Measurements from ENCODE around the gene MEIOB. TPM values are rescaled to one million over a fixed set of nuclear protein-coding genes. Genes with fewer than 3 reads are reported as not detected.

Gene MEIOB
- total RNA-seq, 1 donor from 2014 or later, result not detected

DNA sequence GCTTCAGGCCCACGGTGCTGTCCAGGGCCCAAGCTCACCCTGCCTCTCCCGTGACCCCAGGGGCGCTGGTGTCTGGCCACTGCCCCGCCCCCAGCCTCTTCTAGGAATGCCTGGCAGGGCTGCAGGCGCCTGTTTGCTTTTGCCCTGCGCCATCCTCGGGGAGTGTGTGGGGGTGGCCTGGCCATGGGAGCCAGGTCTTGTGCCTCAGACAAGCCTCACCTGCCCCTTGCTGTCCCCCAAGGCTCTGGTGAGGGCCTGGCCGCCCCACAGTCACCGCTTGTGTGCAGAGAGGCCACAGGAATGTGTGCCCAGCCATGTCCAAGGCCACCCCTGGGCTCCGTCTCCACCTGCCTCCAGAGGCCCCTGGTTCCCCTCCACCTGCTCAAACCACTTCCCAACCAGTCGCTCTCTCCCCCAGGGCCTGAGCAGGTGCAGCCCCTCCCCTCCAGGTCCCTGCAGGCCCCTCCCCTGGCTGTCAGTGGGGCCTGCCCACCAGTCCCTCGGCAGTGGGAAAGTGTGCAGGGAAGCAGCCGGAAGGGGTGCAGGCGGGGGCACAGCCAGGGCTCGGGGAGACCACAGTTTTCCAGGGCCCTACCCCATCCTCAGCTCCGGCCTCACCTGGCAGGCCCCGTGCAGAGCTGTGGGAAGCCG lies 77.6 kb downstream of the MEIOB start:
- intact Hi-C loops (cut with DNase I), result no loop called here
- DNase-seq (ENCODE audit: missing footprints) (no peak), ATAC-seq (no peak)

DNA sequence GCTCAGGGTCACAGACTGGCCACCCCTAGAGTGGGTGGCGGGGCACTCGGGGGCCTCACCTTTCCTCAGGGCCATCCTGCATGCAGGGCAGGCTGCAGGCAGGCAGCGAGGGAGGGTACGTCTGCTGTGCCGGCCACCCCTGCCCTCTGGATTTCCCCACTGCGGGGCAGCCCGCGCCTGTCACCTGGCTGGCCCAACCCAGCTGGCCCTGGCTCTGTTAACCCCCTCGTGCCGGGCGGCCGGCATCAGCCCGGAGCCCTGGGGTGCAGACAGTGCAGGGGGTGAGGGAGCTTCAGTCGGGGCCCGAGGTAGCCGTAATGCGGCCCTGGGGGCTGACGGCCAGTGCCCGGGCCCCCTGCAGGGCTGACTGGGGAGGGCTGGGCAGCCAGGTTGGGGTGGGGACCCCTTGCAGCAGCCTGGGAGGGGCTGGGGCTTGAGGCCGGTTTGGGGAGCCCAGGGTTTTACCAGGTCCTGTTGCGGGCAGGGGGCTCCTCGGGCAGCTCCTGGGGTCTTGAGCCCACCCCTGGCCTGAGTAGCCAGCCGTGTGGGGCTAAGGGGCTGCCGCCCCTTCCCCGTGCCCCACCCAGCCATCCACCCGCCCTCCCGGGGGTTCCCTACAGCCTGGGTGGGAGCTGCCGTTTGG lies 78.3 kb downstream of the MEIOB start, which contains the start of gene IGFALS:
Gene IGFALS, minus strand, starts transcription at position 128 of the 643 bp plus-strand sequence. Its CDS starts 53 bp downstream, at position 75.
- DNase-seq (ENCODE audit: missing footprints) (no peak), ATAC-seq (no peak)
- intact Hi-C loops (cut with DNase I), result no loop called here

DNA sequence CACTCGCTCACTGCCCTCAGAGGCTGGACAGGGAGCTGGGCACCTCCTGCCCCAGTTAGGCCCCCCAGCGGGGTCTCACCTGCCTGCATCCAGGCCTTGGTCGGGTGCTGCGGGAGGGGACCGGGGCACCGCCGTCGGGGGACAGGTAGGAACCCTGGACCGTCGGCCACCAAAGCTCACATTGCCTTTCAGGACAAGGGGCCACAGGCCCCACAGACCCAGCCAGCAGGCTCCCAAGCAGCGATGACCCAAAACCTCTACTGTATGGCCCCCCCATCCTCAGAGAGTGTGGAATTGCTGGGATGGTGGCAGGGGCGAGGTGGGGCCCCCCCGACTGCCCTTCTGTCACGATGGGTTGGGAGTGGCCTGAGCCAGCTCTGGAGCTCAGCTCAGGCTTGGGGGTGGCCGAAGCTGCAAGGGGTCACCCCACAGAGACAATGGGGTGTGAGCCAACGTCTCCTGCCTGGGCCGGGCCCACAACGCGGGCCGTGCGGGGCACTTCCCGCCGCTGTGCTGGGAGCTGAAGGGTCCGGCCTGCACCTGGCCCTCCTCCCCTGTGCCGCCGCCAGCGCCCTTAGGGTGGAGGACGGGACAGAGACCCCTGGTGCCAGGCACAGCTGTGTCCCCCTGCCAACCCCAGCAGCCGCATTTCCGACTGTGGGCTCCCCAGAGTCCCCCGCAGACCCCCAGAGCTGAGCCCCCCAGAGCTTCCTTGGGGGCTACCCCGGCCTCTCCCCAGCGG lies 79.0 kb downstream of the MEIOB start:
- ATAC-seq (no peak), DNase-seq (ENCODE audit: missing footprints) (no peak)
- intact Hi-C loops (cut with DNase I), result no loop called here

DNA sequence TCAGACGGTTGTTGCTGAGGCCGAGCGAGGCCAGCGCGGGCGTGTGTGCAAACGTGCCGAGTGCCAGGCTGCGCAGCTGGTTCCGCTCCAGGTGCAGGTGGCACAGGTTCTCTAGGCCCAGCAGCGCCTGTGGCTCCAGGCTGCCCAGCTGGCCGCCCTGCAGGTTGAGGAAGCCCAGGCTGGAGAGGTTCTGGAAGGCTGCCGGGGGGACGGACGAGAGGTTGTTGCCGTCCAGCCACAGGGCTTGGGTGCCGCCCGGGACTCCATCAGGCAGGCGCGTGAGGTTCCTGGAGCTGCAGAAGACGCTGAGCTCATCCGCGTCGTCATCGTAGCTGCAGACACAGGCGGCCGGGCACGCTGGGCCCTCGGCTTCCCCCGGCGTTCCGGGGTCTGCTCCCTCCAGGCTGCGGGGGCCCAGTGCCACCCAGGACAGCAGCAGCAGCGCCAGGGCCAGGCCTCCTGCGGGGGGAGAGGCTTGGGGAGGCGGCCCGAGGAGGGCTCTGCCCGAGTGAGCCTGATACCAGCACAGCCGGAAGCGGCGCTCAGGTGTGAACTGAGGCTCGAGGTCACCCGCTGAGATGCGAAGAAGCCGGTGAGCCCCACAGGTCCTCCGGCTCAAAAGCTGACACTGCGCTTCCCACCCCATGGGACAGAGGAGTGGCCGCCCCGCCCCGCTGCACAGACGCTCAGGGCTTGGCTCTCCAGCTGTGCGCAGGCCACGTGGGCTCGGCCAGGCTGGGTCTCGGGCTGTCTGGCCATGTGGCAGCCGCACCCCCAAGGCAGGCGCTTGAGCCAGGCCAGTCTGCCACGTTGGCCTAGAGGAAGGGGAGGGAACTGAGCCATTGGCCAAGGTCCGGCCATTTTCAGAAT lies 79.8 kb downstream of the MEIOB start:
- DNase-seq (ENCODE audit: missing footprints) (no peak), ATAC-seq (no peak)
- intact Hi-C loops (cut with DNase I), result no loop called here

DNA sequence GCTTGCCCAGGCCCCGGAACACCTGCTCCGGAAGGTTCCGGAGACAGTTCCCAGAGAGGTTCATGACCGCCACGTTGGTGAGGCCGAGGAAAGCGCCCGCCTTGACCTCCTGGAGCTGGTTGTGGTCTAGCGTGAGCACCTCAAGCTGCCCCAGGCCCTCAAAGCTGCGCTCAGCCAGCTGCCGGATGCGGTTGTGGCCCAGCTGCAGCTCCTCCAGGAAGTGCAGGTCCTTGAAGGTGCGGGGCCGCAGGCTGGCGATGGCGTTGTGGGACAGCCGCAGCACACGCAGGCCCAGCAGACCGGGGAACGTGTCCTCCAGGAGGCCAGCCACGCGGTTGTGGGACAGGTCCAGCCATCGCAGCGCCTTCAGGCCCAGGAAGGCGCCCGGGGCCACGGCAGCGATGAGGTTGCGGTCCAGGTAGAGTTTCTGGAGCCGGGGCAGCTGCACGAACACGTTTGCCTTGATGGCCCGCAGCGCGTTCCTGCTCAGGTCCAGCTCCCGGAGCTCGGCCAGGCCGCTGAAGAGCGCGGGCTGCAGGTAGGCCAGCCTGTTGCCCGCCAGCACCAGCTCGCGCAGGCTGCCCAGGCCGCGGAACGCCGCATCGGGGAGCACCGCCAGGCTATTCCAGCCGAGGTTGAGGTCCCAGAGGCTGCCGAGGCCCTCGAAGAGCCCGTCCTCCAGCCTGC lies 80.6 kb downstream of the MEIOB start:
- DNase-seq (ENCODE audit: missing footprints), result peak; percentile 64
- intact Hi-C loops (cut with DNase I), result no loop called here
- no peak for ATAC-seq

DNA sequence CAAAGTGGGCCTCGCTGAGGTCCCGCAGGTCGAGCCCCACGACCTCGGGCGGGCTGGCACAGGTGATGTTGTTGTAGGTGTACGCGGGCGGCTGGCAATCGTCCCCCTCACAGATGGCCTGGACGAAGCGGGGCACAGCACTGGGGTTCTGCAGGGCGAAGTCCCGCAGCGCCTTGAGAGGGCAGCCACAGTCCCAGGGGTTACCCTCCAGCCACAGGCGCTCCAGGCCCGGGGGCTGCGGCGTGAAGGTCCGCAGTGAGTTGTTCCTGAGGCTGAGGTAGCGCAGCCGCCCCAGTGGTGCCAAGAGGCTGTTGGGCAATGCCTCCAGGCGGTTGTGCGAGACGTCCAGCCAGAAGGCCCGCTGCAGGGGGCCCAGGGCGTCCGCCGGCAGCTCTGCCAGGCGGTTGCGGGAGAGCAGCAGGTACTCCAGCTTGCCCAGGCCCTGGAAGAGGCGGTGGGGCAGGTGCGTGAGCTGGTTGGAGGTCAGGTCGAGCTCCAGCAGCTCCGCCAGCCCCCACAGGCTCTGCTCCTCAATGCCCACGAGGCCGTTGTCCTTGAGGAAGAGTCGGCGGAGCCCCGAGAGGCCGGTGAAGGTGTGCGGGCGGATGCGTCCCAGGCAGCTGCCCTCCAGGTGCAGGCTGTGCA lies 81.2 kb downstream of the MEIOB start:
- intact Hi-C loops (cut with DNase I), result no loop called here
- ATAC-seq (no peak), DNase-seq (ENCODE audit: missing footprints) (no peak)

DNA sequence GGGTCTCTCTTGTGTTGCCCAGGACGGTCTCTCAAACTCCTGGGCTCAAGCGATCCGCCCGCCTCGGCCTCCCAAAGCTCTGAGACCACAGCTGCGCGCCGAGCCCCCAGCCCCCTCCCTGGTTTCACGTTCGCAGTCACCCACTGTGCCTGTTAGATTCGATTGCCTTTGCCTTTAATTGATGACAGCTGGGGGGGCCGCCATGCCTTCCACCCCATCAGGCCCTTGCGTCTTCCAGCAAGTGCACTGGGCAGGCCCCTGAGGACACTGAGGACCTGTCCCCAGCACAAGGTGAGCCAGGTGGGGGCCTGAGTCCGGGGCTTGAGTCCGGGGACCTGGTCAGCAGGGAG lies 81.7 kb downstream of the MEIOB start:
- DNase-seq (ENCODE audit: missing footprints), result no peak
- intact Hi-C loops (cut with DNase I), result no loop called here
- ATAC-seq, result no peak

DNA sequence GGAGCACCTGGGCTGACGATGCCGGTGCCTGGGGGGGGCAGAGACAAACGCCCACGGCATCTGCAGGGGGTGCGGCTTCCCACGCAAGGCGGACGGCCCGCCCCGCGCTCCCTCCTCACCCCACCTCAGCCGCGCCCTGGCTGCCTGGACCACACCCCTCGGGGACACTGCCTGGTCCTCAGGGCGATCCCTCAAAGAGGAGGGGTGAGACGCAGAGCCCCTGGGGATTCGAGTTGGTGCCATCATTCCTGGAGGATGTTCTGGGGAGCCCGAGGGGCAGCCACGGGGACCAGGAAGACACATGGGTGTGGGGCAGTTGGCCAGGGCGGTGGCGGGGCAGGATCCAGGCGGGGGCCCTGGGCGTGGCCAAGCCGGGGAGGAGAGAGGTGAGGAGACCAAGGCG lies 82.3 kb downstream of the MEIOB start:
- peak; percentile 50 for DNase-seq (ENCODE audit: missing footprints)
- no peak for ATAC-seq
- intact Hi-C loops (cut with DNase I), result loop anchor here (5.0 kb wide), 1 partner anchor 33 kb away; no protein-coding TSS in a partner anchor

DNA sequence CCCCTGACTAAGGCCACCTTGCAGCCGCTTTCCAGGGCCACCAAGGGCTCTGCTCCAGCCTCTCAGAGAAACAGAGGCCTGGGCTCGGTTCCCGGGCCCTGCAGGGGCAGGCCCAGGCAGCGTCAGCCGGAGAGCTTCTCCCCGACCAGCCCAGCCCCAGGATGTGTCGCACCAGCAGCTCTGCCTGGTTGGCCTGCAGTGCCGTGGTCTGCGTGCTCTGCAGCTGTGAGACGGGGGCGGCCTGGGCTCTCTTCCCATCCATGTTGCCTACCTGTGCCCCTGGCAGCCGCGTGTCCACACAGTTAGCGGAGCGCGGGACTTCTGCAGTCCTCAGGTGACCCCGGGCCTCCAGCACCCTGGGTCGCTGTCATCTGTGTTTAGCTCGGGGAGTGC lies 83.3 kb downstream of the MEIOB start:
- DNase-seq (ENCODE audit: missing footprints) (peak; percentile 64), ATAC-seq (no peak)
- intact Hi-C loops (cut with DNase I), result loop anchor here (5.0 kb wide), 1 partner anchor 34 kb away; no protein-coding TSS in a partner anchor

DNA sequence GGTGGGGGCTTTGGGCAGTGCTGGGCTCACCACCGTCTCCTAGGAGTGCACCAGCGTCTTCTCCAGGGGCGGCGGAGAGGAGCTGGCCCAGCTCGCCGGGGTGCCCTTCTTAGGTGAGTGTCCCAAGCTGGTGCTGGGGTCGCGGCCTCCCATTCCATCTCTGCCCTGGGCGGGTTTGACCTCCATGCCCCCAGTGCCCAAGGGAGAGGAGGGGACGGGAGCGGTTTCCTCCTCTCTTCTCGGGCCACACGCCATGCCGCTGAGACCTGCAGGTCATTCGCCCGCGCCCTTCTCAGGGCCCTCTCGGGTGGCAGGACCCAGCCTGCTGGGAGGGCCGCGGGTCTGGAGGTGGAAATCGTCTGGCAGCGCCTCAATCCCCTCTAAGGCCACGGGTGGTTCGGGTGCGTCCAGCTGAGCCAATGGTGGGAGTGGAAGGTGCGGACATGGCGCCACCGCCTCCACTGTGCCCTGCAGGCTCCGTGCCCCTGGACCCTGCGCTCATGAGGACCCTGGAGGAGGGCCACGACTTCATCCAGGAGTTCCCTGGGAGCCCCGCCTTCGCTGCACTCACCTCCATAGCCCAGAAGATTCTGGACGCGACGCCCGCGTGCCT lies 83.8 kb downstream of the MEIOB start:
- DNase-seq (ENCODE audit: missing footprints) (no peak), ATAC-seq (no peak)
- intact Hi-C loops (cut with DNase I), result loop anchor here (5.0 kb wide), 1 partner anchor 34 kb away; no protein-coding TSS in a partner anchor

DNA sequence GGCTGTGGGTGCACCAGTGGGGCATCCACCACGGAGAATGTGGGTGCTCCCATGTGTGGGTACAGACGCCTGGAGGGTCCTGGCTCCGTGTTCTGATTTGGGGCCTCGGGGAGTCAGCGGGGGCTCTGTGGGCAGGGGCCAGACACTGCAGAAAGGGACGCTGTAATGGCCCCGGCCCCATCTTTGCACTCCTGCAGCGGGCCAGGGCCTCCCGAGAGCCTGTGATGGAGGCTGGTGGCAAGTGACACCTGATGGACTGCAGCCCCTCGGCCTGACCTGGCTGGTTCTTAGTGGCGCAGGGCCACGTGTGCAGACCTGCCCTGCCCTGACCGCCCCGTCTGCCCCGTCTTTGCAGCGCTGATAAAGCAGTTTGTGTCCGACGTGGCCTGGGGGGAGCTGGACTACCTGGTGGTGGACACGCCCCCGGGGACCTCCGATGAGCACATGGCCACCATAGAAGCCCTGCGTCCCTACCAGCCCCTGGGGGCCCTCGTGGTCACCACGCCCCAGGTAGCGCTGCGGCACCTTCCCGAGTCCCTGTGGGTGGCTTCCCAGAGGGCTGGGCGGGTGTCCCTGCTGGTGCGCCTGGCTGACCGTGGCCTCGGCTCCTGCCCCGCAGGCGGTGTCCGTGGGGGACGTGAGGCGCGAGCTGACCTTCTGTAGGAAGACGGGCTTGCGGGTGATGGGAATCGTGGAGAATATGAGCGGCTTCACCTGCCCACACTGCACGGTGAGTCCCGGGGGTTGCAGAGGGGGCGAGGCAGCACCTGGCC lies 84.5 kb downstream of the MEIOB start:
- peak; percentile 55 for DNase-seq (ENCODE audit: missing footprints)
- no peak for ATAC-seq
- intact Hi-C loops (cut with DNase I), result loop anchor here (5.0 kb wide), 1 partner anchor 35 kb away; no protein-coding TSS in a partner anchor

DNA sequence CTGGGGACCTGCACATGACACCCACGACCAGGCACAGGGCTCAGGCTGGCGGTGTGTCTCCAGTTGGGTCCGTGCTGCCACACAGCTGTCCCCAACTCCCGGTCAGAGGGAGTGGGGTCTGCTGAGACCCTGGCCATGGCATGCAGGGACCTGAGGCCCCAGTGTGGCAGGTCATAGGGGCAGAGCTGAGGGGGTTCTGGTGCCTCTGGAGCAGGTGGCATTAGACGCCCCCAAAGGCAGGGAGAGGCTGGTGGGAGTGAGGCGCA lies 85.0 kb downstream of the MEIOB start:
- no peak for ATAC-seq
- DNase-seq (ENCODE audit: missing footprints), result no peak
- intact Hi-C loops (cut with DNase I), result loop anchor here (5.0 kb wide), 1 partner anchor 35 kb away; no protein-coding TSS in a partner anchor

DNA sequence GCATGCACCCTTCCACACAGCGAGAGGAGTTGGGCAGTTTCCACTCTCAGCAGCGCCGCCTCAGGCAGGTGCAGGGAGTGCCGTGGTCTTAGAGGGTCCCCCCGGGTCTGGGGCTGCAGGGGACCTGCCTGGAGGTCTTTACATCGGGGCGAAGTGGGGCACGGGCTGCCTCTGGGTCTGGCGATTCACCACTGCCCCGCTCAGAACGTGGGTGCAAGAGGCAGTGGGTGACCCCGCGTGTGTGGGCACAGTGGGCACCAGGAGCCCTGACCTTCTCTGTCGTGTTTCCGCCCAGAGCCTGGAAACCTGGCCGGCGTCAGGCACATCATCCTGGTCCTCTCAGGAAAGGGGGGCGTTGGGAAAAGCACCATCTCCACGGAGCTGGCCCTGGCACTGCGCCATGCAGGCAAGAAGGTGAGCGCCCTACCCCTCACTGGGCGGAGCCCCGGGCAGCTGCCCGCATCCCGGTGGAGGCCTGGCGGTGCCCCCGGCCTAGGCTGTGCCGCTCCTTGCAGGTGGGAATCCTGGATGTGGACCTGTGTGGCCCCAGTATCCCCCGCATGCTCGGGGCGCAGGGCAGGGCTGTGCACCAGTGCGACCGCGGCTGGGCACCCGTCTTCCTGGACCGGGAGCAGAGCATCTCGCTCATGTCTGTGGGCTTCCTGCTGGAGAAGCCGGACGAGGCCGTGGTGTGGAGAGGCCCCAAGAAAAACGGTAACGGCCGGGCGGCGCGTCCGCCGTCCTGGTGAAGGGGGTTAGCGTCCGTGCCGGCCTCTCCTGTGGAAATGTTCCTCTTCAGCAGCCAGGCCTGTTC lies 85.5 kb downstream of the MEIOB start:
- DNase-seq (ENCODE audit: missing footprints) (peak; percentile 60), ATAC-seq (no peak)
- intact Hi-C loops (cut with DNase I), result loop anchor here (5.0 kb wide), 1 partner anchor 36 kb away; no protein-coding TSS in a partner anchor

DNA sequence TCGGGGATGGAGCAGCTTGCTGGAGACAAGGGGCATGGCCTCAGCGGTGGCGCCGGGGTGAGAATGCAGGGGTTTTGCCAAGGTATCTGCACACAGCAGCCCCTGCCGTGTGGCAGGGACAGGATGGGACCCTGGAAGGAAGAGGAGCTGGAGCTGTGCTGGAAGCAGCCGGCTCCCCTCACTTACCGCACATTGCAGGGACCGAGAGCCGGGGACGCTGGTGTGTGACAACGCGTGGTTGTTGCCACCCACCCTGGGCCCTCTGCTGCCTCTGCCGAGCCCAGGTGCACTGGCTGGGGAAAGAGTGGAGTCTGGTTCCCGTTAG lies 86.2 kb downstream of the MEIOB start:
- intact Hi-C loops (cut with DNase I), result loop anchor here (5.0 kb wide), 1 partner anchor 36 kb away; no protein-coding TSS in a partner anchor
- ATAC-seq (no peak), DNase-seq (ENCODE audit: missing footprints) (no peak)

DNA sequence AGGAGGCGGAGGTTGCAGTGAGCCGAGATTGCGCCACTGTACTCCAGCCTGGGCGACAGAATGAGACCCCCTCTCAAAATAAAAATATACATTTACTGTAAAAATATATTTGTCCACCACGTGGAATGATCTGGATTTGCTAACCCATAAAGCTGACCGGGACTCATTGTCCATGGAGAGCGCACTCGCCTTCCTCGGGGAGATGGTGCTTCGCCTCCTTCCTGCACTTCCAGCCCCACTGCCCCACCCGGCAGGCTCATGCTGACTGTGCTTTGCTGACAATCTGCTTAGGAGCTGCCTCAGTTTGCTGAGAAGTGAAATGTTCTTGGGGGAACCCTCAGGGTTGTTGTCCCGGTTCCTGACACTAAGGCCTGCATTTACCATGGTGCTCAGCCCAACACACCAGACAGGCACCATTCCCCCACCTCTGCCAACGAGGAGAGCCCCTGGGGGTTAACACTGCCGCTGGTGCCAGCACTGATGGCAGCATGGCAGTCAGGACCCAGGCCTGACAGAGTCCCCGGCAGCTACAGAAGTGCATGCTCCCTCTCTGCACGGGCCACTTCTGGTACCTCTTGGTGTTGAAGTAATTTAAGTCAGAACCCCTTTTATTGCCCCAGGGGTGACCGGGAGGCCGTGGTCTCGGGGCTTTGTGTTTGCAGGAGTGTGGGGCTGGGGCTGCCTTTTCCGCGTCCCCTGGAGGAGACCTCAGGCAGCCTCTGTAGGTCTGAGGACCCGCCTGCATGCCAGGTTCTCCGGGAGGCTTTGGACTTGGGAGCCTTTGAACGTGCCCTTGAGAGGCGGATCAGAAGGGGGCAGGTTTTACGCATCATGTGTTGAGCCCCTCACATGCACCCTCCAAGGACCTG lies 86.8 kb downstream of the MEIOB start:
- no peak for DNase-seq (ENCODE audit: missing footprints)
- intact Hi-C loops (cut with DNase I), result loop anchor here (5.0 kb wide), 2 partner anchors 37 to 78 kb away; partner anchors contain the start of gene MAPK8IP3

More for the DNA sequence above, 86.8 kb downstream of the MEIOB start:
- ATAC-seq, result no peak
